HEK293T (cell line): Measurements from ENCODE around the gene RGL2.

Experiments used
- ARNT ChIP-seq: fragments of 450-650 bp; IDR thresholded peaks from 2 replicates; pipeline ENCODE4 v1.6.1; 2017; ENCODE audit warnings: mild to moderate bottlenecking
- FOXA1 ChIP-seq: fragments of 450-650 bp; IDR thresholded peaks from 2 replicates; pipeline ENCODE4 v1.6.1; 2016; ENCODE audit warnings: mild to moderate bottlenecking
- FOXK2 ChIP-seq: fragments of 450-650 bp; IDR thresholded peaks from 2 replicates; pipeline ENCODE4 v1.6.1; 2016; ENCODE audit warnings: mild to moderate bottlenecking
- FOXM1 ChIP-seq: fragments of 450-650 bp; IDR thresholded peaks from 2 replicates; pipeline ENCODE4 v1.6.1; 2017; ENCODE audit warnings: mild to moderate bottlenecking, borderline replicate concordance
- LEF1 ChIP-seq: fragments of 450-650 bp; IDR thresholded peaks from 2 replicates; pipeline ENCODE4 v1.6.1; 2017; ENCODE audit warnings: mild to moderate bottlenecking, borderline replicate concordance
- NFRKB ChIP-seq: fragments of 450-650 bp; IDR thresholded peaks from 2 replicates; pipeline ENCODE4 v1.6.1; 2016; ENCODE audit warnings: mild to moderate bottlenecking, moderate library complexity

- no peak for TF ChIP-seq ARNT
- no peak for TF ChIP-seq FOXK2
- TF ChIP-seq LEF1 = no peak
- TF ChIP-seq NFRKB = no peak
- no peak for TF ChIP-seq FOXA1
- no peak for TF ChIP-seq FOXM1
Measured at GRCh38 chr6:33276581-33276863, 22.2 kb downstream of the RGL2 start.
